Heart left ventricle (tissue), 13 donors: ENCODE results near the gene CD302.

Experiments
- POLR2A ChIP-seq, 2 donors: fragments of 450-650 bp; IDR thresholded peaks; one replicate each; pipeline ENCODE4 v1.6.1; 2017; ENCODE audit warnings: antibody characterized with exemption in 2 of 2, mild to moderate bottlenecking in 2 of 2, moderate library complexity in 2 of 2
- TF ChIP-seq, protein P1 (sequence below), 12 donors: fragments of 200-600 bp; sonication (generic) in 4 of 12; IDR thresholded peaks; one replicate each; pipeline versions ENCODE4 v1.5.0 to v1.8.0; 2018 to 2022; ENCODE audit warnings: antibody characterized with exemption in 12 of 12, mild to moderate bottlenecking in 5 of 12
- donor health status: ischemic (EF 13 %, LVEDD 7.1; RV severe dilation, severe dysfunction).
- donor health status: DM: no; HTN: yes; CAD: no.
- donor health status: DM: no; HTN: no; CAD: no.
- donor health status: ischemic (EF 25% LVEDD 6.9; RV normal size, moderate dysfunction).
- donor health status: ischemic (EF 25% LVEDD 5.7; RV mildly dilated, moderate dysfunction).
- donor health status: ischemic (EF 35%, LVEDD 5.7; RV mildly dilated, moderate dysfunction).
- donor health status: nonischemic (EF 11% LVEDD 7.7; RV severe dilation, severe dysfunction).
- donor health status: DM: yes; HTN: yes; CAD: no.
- donor health status: PGD.
- donor health status: ischemic (EF 29% LVEDD 5.4; RV normal size, mild dysfunction).
- donor health status: nonischemic (EF 23%, LVEDD 6.1; RV moderate dilation, normal function).

DNA sequence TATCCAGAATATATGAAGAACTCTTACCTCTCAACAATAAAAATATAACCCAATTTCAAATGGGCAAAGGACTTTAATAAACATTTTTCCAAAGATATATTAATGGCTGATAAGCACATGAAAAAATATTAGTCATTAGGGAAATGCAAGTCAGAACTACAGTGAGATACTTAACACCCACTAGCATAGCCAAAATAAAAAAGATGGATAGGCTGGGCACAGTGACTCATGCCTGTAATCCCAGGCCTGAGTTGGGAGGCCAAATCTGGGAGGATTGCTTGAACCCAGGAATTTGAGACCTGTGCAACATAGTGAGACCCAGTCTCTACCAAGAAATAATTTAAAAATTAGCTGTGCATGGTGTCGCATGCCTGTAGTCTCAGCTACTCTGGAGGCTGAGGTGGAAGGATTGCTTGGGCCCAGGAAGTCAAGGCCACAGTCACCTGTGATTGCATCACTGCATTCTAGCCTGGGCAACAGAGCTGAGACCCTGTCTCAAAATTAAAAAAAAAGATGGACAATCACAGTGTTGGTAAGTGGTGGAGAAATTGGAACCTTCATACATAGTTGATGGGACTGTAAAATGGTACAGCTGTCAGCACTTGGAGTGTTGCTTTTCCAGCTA lies 60.6 kb downstream of the CD302 start:
- TF ChIP-seq, protein P1, sequence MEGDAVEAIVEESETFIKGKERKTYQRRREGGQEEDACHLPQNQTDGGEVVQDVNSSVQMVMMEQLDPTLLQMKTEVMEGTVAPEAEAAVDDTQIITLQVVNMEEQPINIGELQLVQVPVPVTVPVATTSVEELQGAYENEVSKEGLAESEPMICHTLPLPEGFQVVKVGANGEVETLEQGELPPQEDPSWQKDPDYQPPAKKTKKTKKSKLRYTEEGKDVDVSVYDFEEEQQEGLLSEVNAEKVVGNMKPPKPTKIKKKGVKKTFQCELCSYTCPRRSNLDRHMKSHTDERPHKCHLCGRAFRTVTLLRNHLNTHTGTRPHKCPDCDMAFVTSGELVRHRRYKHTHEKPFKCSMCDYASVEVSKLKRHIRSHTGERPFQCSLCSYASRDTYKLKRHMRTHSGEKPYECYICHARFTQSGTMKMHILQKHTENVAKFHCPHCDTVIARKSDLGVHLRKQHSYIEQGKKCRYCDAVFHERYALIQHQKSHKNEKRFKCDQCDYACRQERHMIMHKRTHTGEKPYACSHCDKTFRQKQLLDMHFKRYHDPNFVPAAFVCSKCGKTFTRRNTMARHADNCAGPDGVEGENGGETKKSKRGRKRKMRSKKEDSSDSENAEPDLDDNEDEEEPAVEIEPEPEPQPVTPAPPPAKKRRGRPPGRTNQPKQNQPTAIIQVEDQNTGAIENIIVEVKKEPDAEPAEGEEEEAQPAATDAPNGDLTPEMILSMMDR (IDR thresholded peaks at IDR 0.05) = no peak
- no peak for TF ChIP-seq POLR2A (IDR thresholded peaks at IDR 0.05)
